Measurements from ENCODE around the gene EHD1.

The EHD1 gene

GRCh38 chr11:64851831-64852351 is 26.5 kb downstream of the EHD1 start:
- TF ChIP-seq BHLHE40 (IDR thresholded peaks at IDR 0.05; ENCODE audit: borderline replicate concordance) (no peak), LEF1 (IDR thresholded peaks at IDR 0.05; ENCODE audit: borderline replicate concordance) (no peak), L3MBTL2 (conservative IDR thresholded peaks at IDR 0.05) (no peak), FOXK2 (IDR thresholded peaks at IDR 0.05) (no peak), HDGF (IDR thresholded peaks at IDR 0.05; ENCODE audit: borderline replicate concordance) (no peak), ZNF384 (IDR thresholded peaks at IDR 0.05) (no peak), FOXA1 (IDR thresholded peaks at IDR 0.05) (no peak), ARNT (IDR thresholded peaks at IDR 0.05) (no peak)
- DNase-seq (ENCODE audit: extremely low spot score) = no peak
- CTCF ChIA-PET = interaction anchor here (1.2 kb wide), 1 partner anchor 8 kb away, joined by 3 read pairs; no protein-coding TSS in a partner anchor
- POLR2A ChIA-PET = no interaction called here

- ChIA-PET CTCF (interaction anchor here (0.5 to 1.2 kb wide), 3 partner anchors 9 to 249 kb away, joined by 3 to 4 read pairs (median 3); no protein-coding TSS in a partner anchor), POLR2A (no interaction called here)
- no peak for DNase-seq (ENCODE audit: extremely low spot score)
- no peak for TF ChIP-seq LEF1 (IDR thresholded peaks at IDR 0.05; ENCODE audit: borderline replicate concordance)
- no peak for TF ChIP-seq TARDBP (IDR thresholded peaks at IDR 0.05)
- TF ChIP-seq L3MBTL2 (conservative IDR thresholded peaks at IDR 0.05) = no peak
- no peak for TF ChIP-seq SP1 (IDR thresholded peaks at IDR 0.05)
- TF ChIP-seq PKNOX1 (IDR thresholded peaks at IDR 0.05) = no peak
- no peak for TF ChIP-seq FOXA1 (IDR thresholded peaks at IDR 0.05)
- no peak for TF ChIP-seq BHLHE40 (IDR thresholded peaks at IDR 0.05; ENCODE audit: borderline replicate concordance)
- TF ChIP-seq NFRKB (IDR thresholded peaks at IDR 0.05) = no peak
- no peak for TF ChIP-seq CTBP1 (IDR thresholded peaks at IDR 0.05; ENCODE audit: borderline replicate concordance)
- TF ChIP-seq SUZ12 (IDR thresholded peaks at IDR 0.05) = no peak
- TF ChIP-seq FOXK2 (IDR thresholded peaks at IDR 0.05) = no peak
These were observed 27.3 kb downstream of the EHD1 start for GRCh38 chr11:64850979-64851567.

GRCh38 chr11:64849598-64850356 is 28.6 kb downstream of the EHD1 start:
- POLR2A ChIA-PET = interaction anchor here (1.5 to 2.8 kb wide), 2 partner anchors 38 to 268 kb away, joined by 3 to 13 read pairs; partner anchors contain the start of gene ZNHIT2
- no peak for DNase-seq (ENCODE audit: extremely low spot score)
- CTCF ChIA-PET = interaction anchor here (0.5 to 2.9 kb wide), 9 partner anchors 20 to 163 kb away, joined by 3 to 13 read pairs (median 3); partner anchors contain the start of gene EHD1
- TF ChIP-seq FOXM1 (IDR thresholded peaks at IDR 0.05; ENCODE audit: borderline replicate concordance) (no peak), PKNOX1 (IDR thresholded peaks at IDR 0.05) (no peak), ARNT (IDR thresholded peaks at IDR 0.05) (no peak), FOXA1 (IDR thresholded peaks at IDR 0.05) (no peak), ZNF384 (IDR thresholded peaks at IDR 0.05) (no peak), TARDBP (IDR thresholded peaks at IDR 0.05) (no peak), SUZ12 (IDR thresholded peaks at IDR 0.05) (no peak), HDGF (IDR thresholded peaks at IDR 0.05; ENCODE audit: borderline replicate concordance) (no peak), SP1 (IDR thresholded peaks at IDR 0.05) (no peak), NFRKB (IDR thresholded peaks at IDR 0.05) (no peak), CTBP1 (IDR thresholded peaks at IDR 0.05; ENCODE audit: borderline replicate concordance) (no peak), L3MBTL2 (conservative IDR thresholded peaks at IDR 0.05) (no peak), ELF4 (IDR thresholded peaks at IDR 0.05) (no peak), FOXK2 (IDR thresholded peaks at IDR 0.05) (no peak), BHLHE40 (IDR thresholded peaks at IDR 0.05; ENCODE audit: borderline replicate concordance) (no peak), LEF1 (IDR thresholded peaks at IDR 0.05; ENCODE audit: borderline replicate concordance) (no peak)

DNA sequence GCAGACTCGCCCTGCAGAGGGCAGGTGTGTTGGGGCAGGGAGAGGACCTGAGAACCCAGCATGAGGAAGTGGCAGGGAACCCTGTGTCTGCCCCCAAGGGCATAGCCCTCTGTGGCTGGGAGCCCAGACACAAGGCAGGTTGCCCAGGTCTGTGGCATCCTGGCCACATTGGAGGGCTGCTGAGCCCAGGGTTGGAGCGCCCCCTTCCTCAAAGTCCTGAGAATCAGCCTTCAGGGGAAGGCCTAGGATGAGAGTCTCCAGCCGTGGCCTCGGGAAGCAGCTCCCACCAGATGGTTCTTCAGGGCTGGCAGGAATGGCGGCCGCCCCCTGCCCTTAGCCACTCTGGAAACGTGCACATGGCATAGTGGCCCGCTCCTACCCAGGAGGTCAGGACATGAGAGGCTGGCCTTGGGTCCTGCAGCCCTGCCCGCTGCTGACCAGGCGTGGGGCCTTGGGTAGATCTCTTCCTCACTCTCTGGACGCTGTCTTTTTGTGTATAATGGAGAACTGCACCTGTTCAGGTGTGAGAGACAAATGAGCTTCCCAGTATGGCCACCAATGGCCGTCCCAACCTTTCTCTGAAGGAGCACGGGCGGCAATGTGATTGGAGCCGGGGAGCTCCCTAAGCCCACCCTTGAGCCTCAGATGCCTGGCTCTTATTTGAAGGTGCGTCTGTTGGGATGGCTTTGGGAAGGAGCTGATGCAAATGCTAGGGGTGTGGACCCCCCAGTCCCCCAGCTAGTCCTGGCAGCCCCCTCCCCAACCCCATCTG is 29.4 kb downstream of the EHD1 start:
- no peak for TF ChIP-seq PKNOX1 (IDR thresholded peaks at IDR 0.05)
- no peak for TF ChIP-seq L3MBTL2 (conservative IDR thresholded peaks at IDR 0.05)
- no peak for TF ChIP-seq SUZ12 (IDR thresholded peaks at IDR 0.05)
- no peak for TF ChIP-seq SP1 (IDR thresholded peaks at IDR 0.05)
- no peak for TF ChIP-seq FOXK2 (IDR thresholded peaks at IDR 0.05)
- TF ChIP-seq LEF1 (IDR thresholded peaks at IDR 0.05; ENCODE audit: borderline replicate concordance) = no peak
- TF ChIP-seq BHLHE40 (IDR thresholded peaks at IDR 0.05; ENCODE audit: borderline replicate concordance) = no peak
- TF ChIP-seq TARDBP (IDR thresholded peaks at IDR 0.05) = no peak
- no peak for DNase-seq (ENCODE audit: extremely low spot score)
- ChIA-PET CTCF (interaction anchor here (0.5 to 2.9 kb wide), 15 partner anchors 13 to 286 kb away, joined by 3 to 13 read pairs (median 4); partner anchors contain the start of genes BATF2 and EHD1), POLR2A (interaction anchor here (0.7 to 2.8 kb wide), 6 partner anchors 39 to 268 kb away, joined by 3 to 13 read pairs (median 4); partner anchors contain the start of genes ARL2 and ZNHIT2)

DNA sequence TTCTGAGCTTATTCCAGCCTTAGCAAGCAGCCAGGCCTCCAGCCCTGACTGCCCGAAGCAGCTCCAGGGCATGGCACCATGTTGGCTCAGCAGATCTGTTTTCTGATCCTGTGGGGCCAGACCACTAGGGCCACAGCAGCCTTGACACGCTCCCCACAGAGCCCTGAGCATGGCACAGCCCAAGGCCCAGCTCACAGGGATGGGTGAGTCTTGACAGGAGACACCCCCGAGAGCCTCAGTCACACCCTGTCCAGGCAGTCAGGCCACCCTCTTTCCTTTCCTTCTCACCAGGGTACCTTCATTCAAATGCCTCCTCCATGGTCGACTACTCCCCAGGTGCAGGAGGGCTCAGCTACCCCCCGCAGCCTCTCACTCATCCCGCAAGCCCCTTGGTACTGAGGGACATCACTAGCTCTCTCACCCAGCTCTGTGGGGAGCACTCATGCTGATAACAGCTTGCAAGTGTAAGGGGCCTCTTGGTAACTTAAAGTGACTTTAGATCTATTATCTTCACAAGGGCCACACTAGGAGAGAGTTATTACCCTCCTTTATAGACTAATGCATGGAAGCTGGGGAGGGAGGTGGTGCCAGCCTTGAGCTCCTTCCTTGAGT is 30.1 kb downstream of the EHD1 start:
- TF ChIP-seq L3MBTL2 (conservative IDR thresholded peaks at IDR 0.05) = no peak
- no peak for TF ChIP-seq ARNT (IDR thresholded peaks at IDR 0.05)
- no peak for TF ChIP-seq SUZ12 (IDR thresholded peaks at IDR 0.05)
- no peak for TF ChIP-seq CTBP1 (IDR thresholded peaks at IDR 0.05; ENCODE audit: borderline replicate concordance)
- no peak for TF ChIP-seq HDGF (IDR thresholded peaks at IDR 0.05; ENCODE audit: borderline replicate concordance)
- ChIA-PET POLR2A (interaction anchor here (0.7 to 2.8 kb wide), 8 partner anchors 24 to 287 kb away, joined by 3 to 13 read pairs (median 4); partner anchors contain the start of genes ARL2 and ZNHIT2), CTCF (interaction anchor here (1.0 to 2.9 kb wide), 13 partner anchors 14 to 287 kb away, joined by 3 to 13 read pairs (median 5); partner anchors contain the start of genes BATF2 and EHD1)
- no peak for DNase-seq (ENCODE audit: extremely low spot score)

Data from HEK293T (cell line).